Osteocyte (in vitro differentiated cells): ENCODE measurements around the gene PRPH2. TPM values are rescaled to one million over a fixed set of nuclear protein-coding genes. Genes with fewer than 3 reads are reported as not detected.
"Not testable (repeated sequence)": the region's sequence is repeated elsewhere in the genome, so short reads cannot be mapped to it uniquely, and the experiment has no call there.

Experiments
- DNase-seq: peaks from one replicate; pipeline ENCODE4 v3.0.0; 2021; ENCODE audit warnings: mixed read lengths; ENCODE audit not compliant: unreplicated experiment; ENCODE audit errors: extremely low spot score
- H3K27ac Mint-ChIP-seq: one replicate; pipeline ENCODE4 v1.8.0; 2021; ENCODE audit warnings: mild to moderate bottlenecking, mixed read lengths; ENCODE audit not compliant: unreplicated experiment
- H3K27me3 Mint-ChIP-seq: one replicate; pipeline ENCODE4 v1.8.0; 2021; ENCODE audit warnings: mixed read lengths; ENCODE audit not compliant: unreplicated experiment
- H3K36me3 Mint-ChIP-seq: one replicate; pipeline ENCODE4 v1.8.0; 2021; ENCODE audit warnings: mixed read lengths; ENCODE audit not compliant: unreplicated experiment
- H3K4me1 Mint-ChIP-seq: one replicate; pipeline ENCODE4 v1.8.0; 2021; ENCODE audit warnings: mixed read lengths; ENCODE audit not compliant: unreplicated experiment
- H3K4me3 Mint-ChIP-seq: one replicate; pipeline ENCODE4 v1.8.0; 2021; ENCODE audit warnings: mild to moderate bottlenecking, moderate library complexity, mixed read lengths; ENCODE audit not compliant: unreplicated experiment
- H3K9me3 Mint-ChIP-seq: one replicate; pipeline ENCODE4 v1.8.0; 2021; ENCODE audit warnings: mixed read lengths; ENCODE audit not compliant: unreplicated experiment
- total RNA-seq: library from RNA; stranded (reverse); gene quantifications from 2 replicates; pipeline ENCODE4 v1.2.1, GENCODE V29; 2021
- TF ChIP-seq, protein P1 (sequence below): fragments of 200-600 bp; sonication (generic); IDR thresholded peaks from 2 replicates; pipeline ENCODE4 v1.5.0; 2021; ENCODE audit warnings: antibody characterized with exemption, mild to moderate bottlenecking, moderate library complexity

Gene PRPH2
- total RNA-seq, 1 donor from 2014 or later: not detected

DNA sequence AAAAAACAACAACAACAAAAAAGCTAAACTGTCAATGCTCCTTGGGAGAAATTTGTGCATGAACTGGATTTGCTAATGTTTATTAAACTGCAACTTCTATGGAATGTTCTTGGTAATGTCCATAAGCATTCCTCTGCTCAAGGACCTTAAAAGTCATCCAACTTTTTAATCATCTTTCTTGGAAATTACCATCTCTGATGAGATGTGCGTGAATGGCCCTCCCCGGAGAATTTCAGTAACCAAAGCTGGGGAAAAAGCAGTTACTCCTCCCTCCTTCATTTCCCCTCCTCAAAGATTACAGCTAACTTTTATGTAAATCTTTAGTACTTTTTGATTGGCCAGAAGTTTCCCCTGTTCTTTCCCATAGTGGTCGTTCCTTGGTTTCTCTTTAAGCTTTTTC is 18.3 kb upstream of the PRPH2 start:
- no peak overlapping the region for H3K4me3 Mint-ChIP-seq

DNA sequence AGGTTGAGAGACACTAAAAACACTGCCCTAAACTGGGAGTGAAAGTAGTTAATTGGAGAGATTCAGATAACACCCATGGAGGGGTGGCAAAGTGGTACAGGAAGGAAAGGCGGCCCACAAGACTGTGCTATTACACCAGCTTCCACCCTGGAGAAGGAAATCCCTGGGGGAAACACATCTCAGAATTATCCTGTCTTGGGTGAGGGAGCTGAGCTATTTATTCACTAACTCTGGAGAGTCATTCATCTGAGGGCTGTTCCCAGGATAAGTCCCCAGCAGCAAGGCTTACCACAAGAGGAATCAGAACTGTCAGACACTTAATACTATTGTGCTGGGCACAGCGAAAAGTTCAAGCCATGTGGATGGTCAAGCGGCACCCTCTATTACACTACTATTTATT is 13.6 kb upstream of the PRPH2 start:
- peaks cover 9% of the 10 kb centered on the region for H3K27me3 Mint-ChIP-seq
- TF ChIP-seq, protein P1, sequence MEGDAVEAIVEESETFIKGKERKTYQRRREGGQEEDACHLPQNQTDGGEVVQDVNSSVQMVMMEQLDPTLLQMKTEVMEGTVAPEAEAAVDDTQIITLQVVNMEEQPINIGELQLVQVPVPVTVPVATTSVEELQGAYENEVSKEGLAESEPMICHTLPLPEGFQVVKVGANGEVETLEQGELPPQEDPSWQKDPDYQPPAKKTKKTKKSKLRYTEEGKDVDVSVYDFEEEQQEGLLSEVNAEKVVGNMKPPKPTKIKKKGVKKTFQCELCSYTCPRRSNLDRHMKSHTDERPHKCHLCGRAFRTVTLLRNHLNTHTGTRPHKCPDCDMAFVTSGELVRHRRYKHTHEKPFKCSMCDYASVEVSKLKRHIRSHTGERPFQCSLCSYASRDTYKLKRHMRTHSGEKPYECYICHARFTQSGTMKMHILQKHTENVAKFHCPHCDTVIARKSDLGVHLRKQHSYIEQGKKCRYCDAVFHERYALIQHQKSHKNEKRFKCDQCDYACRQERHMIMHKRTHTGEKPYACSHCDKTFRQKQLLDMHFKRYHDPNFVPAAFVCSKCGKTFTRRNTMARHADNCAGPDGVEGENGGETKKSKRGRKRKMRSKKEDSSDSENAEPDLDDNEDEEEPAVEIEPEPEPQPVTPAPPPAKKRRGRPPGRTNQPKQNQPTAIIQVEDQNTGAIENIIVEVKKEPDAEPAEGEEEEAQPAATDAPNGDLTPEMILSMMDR: no peak
- no peak for DNase-seq
- H3K27ac Mint-ChIP-seq: no peak overlapping the region
- no peaks in the 10 kb centered on the region for H3K4me1 Mint-ChIP-seq
- no peaks in the 10 kb centered on the region for H3K9me3 Mint-ChIP-seq
- H3K36me3 Mint-ChIP-seq: no peaks in the 10 kb centered on the region
- H3K4me3 Mint-ChIP-seq: no peak overlapping the region

More for the DNA sequence above, 18.3 kb upstream of the PRPH2 start:
- DNase-seq: no peak
- Mint-ChIP-seq H3K9me3 (no peaks in the 10 kb centered on the region), H3K27ac (no peak overlapping the region), H3K27me3 (peaks cover 9% of the 10 kb centered on the region), H3K36me3 (peaks cover 2% of the 10 kb centered on the region), H3K4me1 (peaks cover 12% of the 10 kb centered on the region)
- TF ChIP-seq, protein P1: no peak

DNA sequence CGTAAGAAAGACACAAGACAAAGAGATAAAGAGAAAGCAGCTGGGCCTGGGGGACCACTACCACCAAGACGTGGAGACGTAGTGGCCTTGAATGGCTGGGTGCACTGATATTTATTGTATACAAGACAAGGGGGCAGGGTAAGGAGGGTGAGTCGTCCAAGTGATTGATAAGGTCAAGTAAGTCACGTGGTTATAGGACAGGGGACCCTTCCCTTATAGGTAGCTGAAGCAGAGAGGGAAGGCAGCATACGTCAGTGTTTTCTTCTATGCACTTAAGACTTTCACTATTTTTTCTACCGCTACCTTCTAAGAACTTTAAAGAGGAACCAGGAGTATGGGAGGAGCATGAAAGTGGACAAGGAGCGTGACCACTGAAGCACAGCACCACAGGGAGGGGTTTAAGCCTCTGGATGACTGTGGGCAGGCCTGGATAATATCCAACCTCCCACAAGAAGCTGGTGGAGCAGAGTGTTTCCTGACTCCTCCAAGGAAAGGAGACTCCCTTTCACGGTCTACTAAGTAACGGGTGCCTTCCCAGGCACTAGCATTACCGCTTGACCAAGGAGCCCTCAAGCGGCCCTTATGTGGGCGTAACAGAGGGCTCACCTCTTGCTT is 11.6 kb upstream of the PRPH2 start:
- H3K4me1 Mint-ChIP-seq: not testable (repeated sequence)

DNA sequence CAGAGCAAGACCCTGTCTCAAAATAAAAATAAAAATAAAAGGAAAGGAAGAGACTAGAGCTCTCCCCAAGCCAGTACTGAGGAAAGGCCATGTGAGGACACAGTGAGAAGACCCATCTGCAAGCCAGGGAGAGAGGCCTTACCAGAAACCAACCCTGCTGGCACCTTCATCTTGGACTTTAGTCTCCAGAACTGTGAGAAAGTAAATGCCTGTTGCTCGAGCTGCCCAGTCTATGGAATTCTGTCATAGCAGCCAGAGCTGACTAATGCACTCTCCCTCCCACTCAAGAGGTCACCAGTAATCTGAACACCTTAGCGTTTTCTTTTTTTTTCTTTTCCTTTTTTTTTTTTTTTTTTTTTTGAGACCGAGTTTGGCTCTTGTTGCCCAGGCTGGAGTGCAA is 7.3 kb upstream of the PRPH2 start:
- no peak overlapping the region for H3K27ac Mint-ChIP-seq
- no peak overlapping the region for H3K4me3 Mint-ChIP-seq
- peaks cover 9% of the 10 kb centered on the region for H3K4me1 Mint-ChIP-seq
- no peaks in the 10 kb centered on the region for H3K9me3 Mint-ChIP-seq
- H3K36me3 Mint-ChIP-seq: no peaks in the 10 kb centered on the region
- TF ChIP-seq, protein P1: no peak
- DNase-seq: no peak
- peaks cover 3% of the 10 kb centered on the region for H3K27me3 Mint-ChIP-seq

More for the DNA sequence above, 11.6 kb upstream of the PRPH2 start:
- H3K27ac Mint-ChIP-seq, H3K9me3 Mint-ChIP-seq, DNase-seq, H3K4me3 Mint-ChIP-seq, H3K36me3 Mint-ChIP-seq, H3K27me3 Mint-ChIP-seq: not testable (repeated sequence)

DNA sequence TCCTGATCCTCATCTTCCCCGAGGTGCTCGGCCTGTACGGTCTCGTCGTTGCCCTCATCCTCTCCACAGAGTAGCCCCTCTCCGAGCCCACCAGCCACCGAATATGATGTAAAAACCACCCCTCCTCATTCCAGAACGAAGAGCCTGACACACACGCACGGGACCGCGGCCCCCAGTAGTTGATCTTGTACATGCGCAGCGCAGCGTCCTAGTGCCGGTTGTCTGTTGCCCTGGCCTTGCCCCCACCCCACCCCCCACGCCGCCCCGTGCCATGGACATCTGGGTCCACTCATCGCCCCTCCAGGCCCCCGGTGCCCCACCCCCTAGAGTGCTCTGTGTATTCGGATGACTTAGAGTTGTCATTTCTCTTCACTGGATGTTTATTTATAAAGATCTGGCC is 5.2 kb upstream of the PRPH2 start:
- Mint-ChIP-seq H3K4me1 (peaks cover 9% of the 10 kb centered on the region), H3K36me3 (no peaks in the 10 kb centered on the region), H3K4me3 (no peak overlapping the region), H3K9me3 (no peaks in the 10 kb centered on the region), H3K27me3 (peaks cover 7% of the 10 kb centered on the region), H3K27ac (no peak overlapping the region)
- no peak for DNase-seq
- TF ChIP-seq, protein P1: no peak
